ENCODE data around the gene OBSCN. TPM values are rescaled to one million over a fixed set of nuclear protein-coding genes. Genes with fewer than 3 reads are reported as not detected.
A peak's percentile ranks its signal among the peaks of the same experiment; 100 is the strongest.

Gene OBSCN
- total and polyA plus RNA-seq, 12 donors, result 176 to 639 (median 407) TPM

GRCh38 chr1:228178737-228179684 lies 28.8 kb upstream of the OBSCN start:
- intact Hi-C loops (cut with DNase I), result loop anchor here in 1 of 10 donors (10.0 kb wide), 1 partner anchor 54 kb away; no protein-coding TSS in a partner anchor
- Histone ChIP-seq H3K9me3 (no peaks in the 10 kb centered on the region), H3K4me1 (peaks cover 0 to 31% (median 9%) of the 10 kb centered on the region in 9 donors), H3K36me3 (peaks cover 0 to 24% (median 3%) of the 10 kb centered on the region in 9 donors), H3K27ac (peak overlapping the region in 1 of 10 donors; percentile 7), H3K4me3 (no peak overlapping the region), H3K27me3 (no peaks in the 10 kb centered on the region)
- DNase-seq (no peak), ATAC-seq (no peak)
- WGBS, 2 donors, result 78% methylated on average over 12 of the region's 12 CpGs
- TF ChIP-seq CTCF (IDR thresholded peaks at IDR 0.05), result no peak

- WGBS, 2 donors, result 81 to 88% methylated on average over 4 of the region's 4 CpGs
- TF ChIP-seq CTCF (IDR thresholded peaks at IDR 0.05), result peak in 7 of 9 donors; percentile 9 to 31 (median 21)
- Histone ChIP-seq H3K9me3 (no peaks in the 10 kb centered on the region), H3K36me3 (peaks cover 0 to 16% (median 3%) of the 10 kb centered on the region in 9 donors), H3K27me3 (no peaks in the 10 kb centered on the region), H3K4me1 (peaks cover 0 to 31% (median 9%) of the 10 kb centered on the region in 9 donors), H3K4me3 (no peak overlapping the region), H3K27ac (no peak overlapping the region)
- no peak for DNase-seq
- intact Hi-C loops (cut with DNase I), result no loop called here
- no peak for ATAC-seq
Measured at GRCh38 chr1:228180271-228180958, 27.4 kb upstream of the OBSCN start.

- 92 to 96% methylated on average over 7 of the region's 7 CpGs for WGBS, 2 donors
- DNase-seq, result no peak
- peaks cover 0 to 26% (median 8%) of the 10 kb centered on the region in 9 donors for H3K4me1 ChIP-seq
- H3K36me3 ChIP-seq, result peaks cover 0 to 17% (median 0%) of the 10 kb centered on the region in 9 donors
- H3K27ac ChIP-seq, result no peak overlapping the region
- no peaks in the 10 kb centered on the region for H3K27me3 ChIP-seq
- TF ChIP-seq CTCF (IDR thresholded peaks at IDR 0.05), result no peak
- no peaks in the 10 kb centered on the region for H3K9me3 ChIP-seq
- H3K4me3 ChIP-seq, result no peak overlapping the region
- intact Hi-C loops (cut with DNase I), result no loop called here
- ATAC-seq, result no peak
Measured at GRCh38 chr1:228180959-228181644, 26.7 kb upstream of the OBSCN start.

GRCh38 chr1:228181645-228182034 lies 26.2 kb upstream of the OBSCN start:
- WGBS, 2 donors, result 88 to 91% methylated on average over 9 of the region's 9 CpGs
- peak in 1 of 9 donors; percentile 20 for TF ChIP-seq CTCF (IDR thresholded peaks at IDR 0.05)
- H3K4me1 ChIP-seq, result peaks cover 0 to 20% (median 6%) of the 10 kb centered on the region in 9 donors
- peaks cover 0 to 18% (median 0%) of the 10 kb centered on the region in 9 donors for H3K36me3 ChIP-seq
- no peaks in the 10 kb centered on the region for H3K27me3 ChIP-seq
- no peaks in the 10 kb centered on the region for H3K9me3 ChIP-seq
- no peak overlapping the region for H3K4me3 ChIP-seq
- no peak overlapping the region for H3K27ac ChIP-seq
- intact Hi-C loops (cut with DNase I), result no loop called here
- ATAC-seq (peak in 1 of 8 donors; percentile 41), DNase-seq (no peak)
